GM12892 (cell line): ENCODE data around the gene FAM3D.

Source experiments
- POLR2A ChIP-seq: IDR thresholded peaks from 2 replicates; pipeline ENCODE4 v1.6.1; 2011; ENCODE audit warnings: low read depth, low read length, control low read depth
- POLR2AphosphoS5 ChIP-seq: IDR thresholded peaks from 2 replicates; pipeline ENCODE4 v1.6.1; 2011; ENCODE audit warnings: low read depth, low read length, control low read depth

DNA sequence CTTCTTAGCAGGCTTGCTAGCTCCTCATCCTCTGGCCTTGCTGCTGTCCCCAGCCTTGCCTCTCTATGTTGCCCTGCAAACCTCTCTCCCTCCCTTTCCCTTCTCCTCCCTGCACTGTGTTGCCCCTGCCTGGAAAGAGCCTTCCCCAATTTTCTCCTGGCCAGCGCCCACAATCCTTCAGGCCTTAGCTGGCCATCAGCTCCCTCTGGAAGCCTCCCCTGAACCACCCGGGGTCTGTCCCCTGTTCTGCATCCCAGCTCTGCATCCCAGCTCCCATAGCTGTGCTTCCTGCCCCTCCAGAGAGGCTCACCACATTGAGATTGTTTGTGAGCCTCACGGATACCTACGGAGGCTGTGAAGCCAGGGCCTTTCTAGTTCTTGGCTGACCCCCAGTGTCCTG is 23.7 kb downstream of the FAM3D start:
- no peak for TF ChIP-seq POLR2A
- TF ChIP-seq POLR2AphosphoS5, result no peak
